Esophagus muscularis mucosa (tissue), 4 donors: ENCODE data around the gene LYPD5. TPM values are rescaled to one million over a fixed set of nuclear protein-coding genes. Genes with fewer than 3 reads are reported as not detected.

Experiments used
- DNase-seq: peaks from one replicate; pipeline ENCODE4 v3.0.0-alpha.2; 2017; ENCODE audit errors: extremely low spot score
- H3K27ac ChIP-seq, 4 donors: fragments of 200-600 bp; sonication (generic); replicated peaks in 1 of 4; 1 replicate in 3 of 4; 2 replicates in 1 of 4; pipeline ENCODE4 v1.5.1; 2016 to 2019; ENCODE audit warnings: mild to moderate bottlenecking in 1 of 4
- H3K27me3 ChIP-seq, 4 donors: fragments of 200-600 bp; sonication (generic); one replicate each; pipeline versions ENCODE4 v1.5.1 to v1.6.0; 2016 to 2019
- H3K36me3 ChIP-seq, 4 donors: fragments of 200-600 bp; sonication (generic); one replicate each; pipeline ENCODE4 v1.5.1; 2016 to 2019
- H3K4me1 ChIP-seq, 4 donors: fragments of 200-600 bp; sonication (generic); one replicate each; pipeline ENCODE4 v1.5.1; 2016 to 2019
- H3K4me3 ChIP-seq, 4 donors: fragments of 200-600 bp; sonication (generic); 1 replicate in 2 of 4; 2 replicates in 2 of 4; pipeline ENCODE4 v1.5.1; 2016 to 2019; ENCODE audit warnings: mild to moderate bottlenecking in 4 of 4, moderate library complexity in 1 of 4
- H3K9me3 ChIP-seq, 4 donors: fragments of 200-600 bp; sonication (generic); 1 replicate in 3 of 4; 2 replicates in 1 of 4; pipeline ENCODE4 v1.5.1; 2016 to 2019
- CTCF ChIP-seq, 3 experiments: fragments of 200-600 bp in 2 of 3; fragments of 450-650 bp in 1 of 3; sonication (generic) in 2 of 3; IDR thresholded peaks; one replicate each; pipeline ENCODE4 v1.5.1; 2017 to 2019; ENCODE audit warnings: antibody characterized with exemption in 3 of 3, mild to moderate bottlenecking in 2 of 3, moderate library complexity in 1 of 3
- EP300 ChIP-seq: sonication (generic); formaldehyde crosslinking; IDR thresholded peaks from one replicate; pipeline ENCODE4 v1.6.1; 2017; ENCODE audit warnings: antibody characterized with exemption
- POLR2A ChIP-seq: fragments of 450-650 bp; IDR thresholded peaks from one replicate; pipeline ENCODE4 v1.6.1; 2017; ENCODE audit warnings: antibody characterized with exemption, moderate library complexity, mild to moderate bottlenecking, low read depth
- POLR2AphosphoS5 ChIP-seq, 2 donors: sonication (generic); formaldehyde crosslinking; IDR thresholded peaks; one replicate each; pipeline ENCODE4 v1.6.1; 2017; ENCODE audit warnings: antibody characterized with exemption in 2 of 2
- WGBS: methylation state at CpG from one replicate; pipeline ENCODE4 v1.1.5; 2018; 5-methylcytosine and 5-hydroxymethylcytosine counted together
- intact Hi-C: fragments of 100-400 bp; cut with DNase I; formaldehyde crosslinking; loops from one replicate; pipeline ENCODE4 v1.15.1; 2023
- total RNA-seq, 4 donors: library from RNA; depleted of rRNA; stranded (reverse); fragments of >200 nt; gene quantifications; one replicate each; pipeline versions ENCODE4 v1.1.0 to v1.2.1, GENCODE V29; 2016

Gene LYPD5
- total RNA-seq, 4 donors from 2014 or later, result 2.8 to 12.0 (median 8.2) TPM

- intact Hi-C loops, result no loop called here
- no peak for DNase-seq
- WGBS, result 80% methylated on average over 4 of the region's 4 CpGs
- no peaks in the 10 kb centered on the region for H3K9me3 ChIP-seq
- H3K27ac ChIP-seq, result no peak overlapping the region
- peaks cover 9 to 26% (median 22%) of the 10 kb centered on the region in 4 donors for H3K4me1 ChIP-seq
- no peak for TF ChIP-seq EP300
- TF ChIP-seq CTCF (IDR thresholded peaks at IDR 0.05), result no peak
- no peak for TF ChIP-seq POLR2AphosphoS5 (IDR thresholded peaks at IDR 0.05)
- no peak for TF ChIP-seq POLR2A
- H3K27me3 ChIP-seq, result no peaks in the 10 kb centered on the region
- H3K4me3 ChIP-seq, result no peak overlapping the region
- H3K36me3 ChIP-seq, result peaks cover 27 to 80% (median 73%) of the 10 kb centered on the region in 4 donors
Measured at GRCh38 chr19:43748685-43749084, 53.6 kb downstream of the LYPD5 start.

- H3K27ac ChIP-seq, result no peak overlapping the region
- H3K27me3 ChIP-seq, result no peaks in the 10 kb centered on the region
- intact Hi-C loops, result no loop called here
- no peak for DNase-seq
- no peaks in the 10 kb centered on the region for H3K9me3 ChIP-seq
- H3K4me1 ChIP-seq, result peaks cover 4 to 21% (median 20%) of the 10 kb centered on the region in 4 donors
- TF ChIP-seq POLR2AphosphoS5 (IDR thresholded peaks at IDR 0.05), result no peak
- no peak for TF ChIP-seq EP300
- no peak for TF ChIP-seq POLR2A
- no peak for TF ChIP-seq CTCF (IDR thresholded peaks at IDR 0.05)
- no peak overlapping the region for H3K4me3 ChIP-seq
- WGBS, result 96% methylated on average over 4 of the region's 4 CpGs
- peaks cover 27 to 85% (median 78%) of the 10 kb centered on the region in 4 donors for H3K36me3 ChIP-seq
Measured at GRCh38 chr19:43748205-43748594, 54.0 kb downstream of the LYPD5 start.

DNA sequence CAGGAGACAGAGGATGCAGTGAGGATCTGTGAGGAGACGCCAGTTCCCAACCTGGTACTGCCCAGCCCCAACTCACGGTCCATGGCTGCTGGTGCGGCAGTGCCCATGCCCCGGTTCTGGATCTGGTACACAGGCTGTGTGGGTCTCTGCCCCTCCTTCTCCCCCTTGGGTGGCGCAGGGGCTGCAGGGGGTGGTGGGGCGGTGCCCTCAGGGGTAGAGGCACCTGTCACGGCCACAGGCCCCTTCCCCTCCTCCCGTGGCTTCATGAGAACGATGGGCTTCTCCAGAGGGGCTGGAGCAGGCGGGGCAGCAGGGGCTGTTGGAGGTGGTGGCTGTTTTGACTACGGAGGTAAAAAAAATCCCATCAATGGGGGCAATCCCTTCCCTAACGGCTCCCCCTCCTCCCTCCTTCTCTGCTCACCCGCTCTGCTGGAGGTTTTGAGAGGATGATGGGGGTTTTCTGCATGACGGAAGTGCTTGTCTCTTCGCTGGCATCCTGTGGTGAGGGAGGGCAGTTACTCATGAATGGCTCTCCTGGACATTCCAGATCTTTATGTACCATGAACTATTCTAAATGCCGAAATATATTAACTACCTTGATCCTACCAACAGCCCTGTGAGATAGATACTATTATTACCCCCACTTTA, 54.6 kb downstream of the LYPD5 start:
- no peak for TF ChIP-seq EP300
- no peak for TF ChIP-seq POLR2AphosphoS5 (IDR thresholded peaks at IDR 0.05)
- TF ChIP-seq CTCF (IDR thresholded peaks at IDR 0.05), result no peak
- no peak for TF ChIP-seq POLR2A
- WGBS, result 90% methylated on average over 13 of the region's 16 CpGs
- DNase-seq, result no peak
- H3K36me3 ChIP-seq, result peaks cover 27 to 90% (median 83%) of the 10 kb centered on the region in 4 donors
- no peaks in the 10 kb centered on the region for H3K27me3 ChIP-seq
- intact Hi-C loops, result no loop called here
- no peak overlapping the region for H3K27ac ChIP-seq
- H3K4me1 ChIP-seq, result peaks cover 0 to 20% (median 16%) of the 10 kb centered on the region in 4 donors
- H3K9me3 ChIP-seq, result no peaks in the 10 kb centered on the region
- H3K4me3 ChIP-seq, result no peak overlapping the region

Other genes starting within 250 kb of the LYPD5 start
- gene XRCC1, start 226.9 kb downstream of the LYPD5 start, total RNA-seq, result 10 to 100 TPM; 21.2 to 27.2 (median 24.4) TPM
- gene PINLYP, start 226.6 kb downstream of the LYPD5 start, total RNA-seq, result 1 to 10 TPM; 3.3 to 6.2 (median 4.9) TPM
- 10 to 100 TPM; 20.3 to 36.0 (median 28.6) TPM for gene IRGQ, start 206.3 kb downstream of the LYPD5 start, total RNA-seq
- 10 to 100 TPM in 3 of 4 donors, 1 to 10 TPM in 1; 10.0 to 18.6 (median 16.6) TPM for gene ZNF576, start 205.9 kb downstream of the LYPD5 start, total RNA-seq
- gene SRRM5, start 190.4 kb downstream of the LYPD5 start, total RNA-seq, result under 1 TPM; 0.13 to 0.42 (median 0.25) TPM
- gene ZNF428, start 182.8 kb downstream of the LYPD5 start, total RNA-seq, result 10 to 100 TPM; 33.2 to 61.3 (median 47.8) TPM
- 10 to 100 TPM; 31.6 to 67.9 (median 46.9) TPM for gene CADM4, start 162.6 kb downstream of the LYPD5 start, total RNA-seq
- 10 to 100 TPM in 3 of 4 donors, 1 to 10 TPM in 1; 7.5 to 45.7 (median 18.4) TPM for gene PLAUR, start 132.3 kb downstream of the LYPD5 start, total RNA-seq
- gene IRGC, start 86.4 kb downstream of the LYPD5 start, total RNA-seq, result not detected
- 10 to 100 TPM in 3 of 4 donors, 1 to 10 TPM in 1; 7.5 to 25.6 (median 22.3) TPM for gene SMG9, start 47.5 kb downstream of the LYPD5 start, total RNA-seq
- gene KCNN4, start 21.5 kb downstream of the LYPD5 start, total RNA-seq, result 1 to 10 TPM; 1.7 to 6.7 (median 1.9) TPM
- gene ZNF283, start 24.9 kb upstream of the LYPD5 start, total RNA-seq, result 10 to 100 TPM in 1 of 4 donors, 1 to 10 TPM in 3; 6.4 to 11.5 (median 7.5) TPM
- 1 to 10 TPM; 1.4 to 5.0 (median 3.5) TPM for gene ZNF404, start 81.5 kb upstream of the LYPD5 start, total RNA-seq
- gene ZNF45, start 132.8 kb upstream of the LYPD5 start, total RNA-seq, result 10 to 100 TPM; 10.1 to 13.1 (median 12.5) TPM
- 1 to 10 TPM; 3.5 to 7.1 (median 5.2) TPM for gene ZNF221, start 148.8 kb upstream of the LYPD5 start, total RNA-seq
- gene ZNF155, start 181.7 kb upstream of the LYPD5 start, total RNA-seq, result 1 to 10 TPM; 5.3 to 6.2 (median 5.9) TPM
- 1 to 10 TPM; 2.7 to 7.5 (median 3.5) TPM for gene ZNF230, start 200.5 kb upstream of the LYPD5 start, total RNA-seq
- gene ZNF222, start 222.9 kb upstream of the LYPD5 start, total RNA-seq, result 1 to 10 TPM; 1.2 to 3.8 (median 2.3) TPM
- 1 to 10 TPM in 3 of 4 donors, under 1 TPM in 1; 0.83 to 2.6 (median 2.5) TPM for gene ZNF223, start 249.6 kb upstream of the LYPD5 start, total RNA-seq